Neuron (in vitro differentiated cells): ENCODE data around the gene COBL.
"Not testable (repeated sequence)": the region's sequence is repeated elsewhere in the genome, so short reads cannot be mapped to it uniquely, and the experiment has no call there.

ENCODE experiments used
- H2AFZ ChIP-seq: one replicate; pipeline ENCODE4 v1.6.1; 2013; ENCODE audit warnings: low read depth, mild to moderate bottlenecking, inconsistent platforms, low read length, moderate library complexity
- H3K27me3 ChIP-seq: one replicate; pipeline ENCODE4 v1.6.1; 2013; ENCODE audit warnings: low read length; ENCODE audit not compliant: insufficient read depth
- H3K36me3 ChIP-seq: one replicate; pipeline ENCODE4 v1.6.1; 2013; ENCODE audit warnings: low read length; ENCODE audit not compliant: insufficient read depth
- H3K4me1 ChIP-seq: one replicate; pipeline ENCODE4 v1.6.1; 2013; ENCODE audit warnings: low read length; ENCODE audit not compliant: insufficient read depth
- H3K4me3 ChIP-seq: 2 replicates; pipeline ENCODE4 v1.5.1; 2013; ENCODE audit warnings: mild to moderate bottlenecking, low read length, moderate library complexity
- H3K9me3 ChIP-seq: one replicate; pipeline ENCODE4 v1.6.1; 2013; ENCODE audit warnings: low read length

Gene COBL

DNA sequence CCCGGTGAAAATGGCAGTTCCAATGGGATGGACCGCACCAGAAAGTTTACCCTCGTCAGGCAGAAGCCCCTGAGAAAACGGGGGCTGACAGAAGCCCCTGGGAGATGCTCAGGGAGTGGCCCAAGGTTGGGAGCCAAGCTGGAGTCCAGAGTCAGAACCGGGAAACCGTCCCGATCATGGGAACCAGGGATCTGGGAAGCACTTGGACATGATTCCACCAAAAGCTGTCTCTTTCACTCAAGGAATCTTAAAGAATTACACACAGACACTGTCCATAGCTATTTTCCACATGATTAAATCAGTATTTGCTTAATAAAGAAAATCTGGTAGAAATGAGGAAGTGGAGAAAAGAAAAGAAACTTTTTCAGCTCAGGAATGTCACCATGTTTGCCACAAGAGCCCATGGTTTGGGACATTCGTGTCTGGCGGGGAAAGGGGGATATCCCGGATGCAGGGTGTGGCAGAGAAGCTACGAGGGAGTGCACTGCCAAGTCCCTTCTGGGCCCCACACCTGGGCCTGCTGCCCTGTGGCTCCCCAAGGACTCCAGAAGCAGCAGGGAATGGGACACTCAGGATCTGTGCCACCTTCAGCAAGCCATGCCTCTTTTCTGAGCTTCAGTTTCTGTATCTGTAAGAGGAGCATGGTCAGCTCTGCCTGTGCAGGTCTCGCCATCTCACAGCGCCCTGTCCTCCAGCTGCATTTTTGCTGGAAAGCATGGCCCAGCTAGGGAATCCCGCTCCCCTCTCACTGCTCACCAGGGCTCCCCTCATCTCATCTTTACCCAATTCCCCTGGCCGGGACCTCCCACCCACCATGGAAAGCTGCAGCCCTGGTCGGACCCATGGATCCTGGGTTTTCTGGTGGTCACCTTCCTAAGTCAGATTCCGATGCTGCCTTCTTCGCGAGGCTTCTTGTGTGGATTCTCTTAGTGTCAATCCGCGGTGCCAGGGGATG is 308.8 kb downstream of the COBL start:
- no peak overlapping the region for H3K4me3 ChIP-seq
- H2AFZ ChIP-seq = no peak overlapping the region
- H3K9me3 ChIP-seq = no peaks in the 10 kb centered on the region
- no peaks in the 10 kb centered on the region for H3K27me3 ChIP-seq
- no peaks in the 10 kb centered on the region for H3K4me1 ChIP-seq
- no peaks in the 10 kb centered on the region for H3K36me3 ChIP-seq

DNA sequence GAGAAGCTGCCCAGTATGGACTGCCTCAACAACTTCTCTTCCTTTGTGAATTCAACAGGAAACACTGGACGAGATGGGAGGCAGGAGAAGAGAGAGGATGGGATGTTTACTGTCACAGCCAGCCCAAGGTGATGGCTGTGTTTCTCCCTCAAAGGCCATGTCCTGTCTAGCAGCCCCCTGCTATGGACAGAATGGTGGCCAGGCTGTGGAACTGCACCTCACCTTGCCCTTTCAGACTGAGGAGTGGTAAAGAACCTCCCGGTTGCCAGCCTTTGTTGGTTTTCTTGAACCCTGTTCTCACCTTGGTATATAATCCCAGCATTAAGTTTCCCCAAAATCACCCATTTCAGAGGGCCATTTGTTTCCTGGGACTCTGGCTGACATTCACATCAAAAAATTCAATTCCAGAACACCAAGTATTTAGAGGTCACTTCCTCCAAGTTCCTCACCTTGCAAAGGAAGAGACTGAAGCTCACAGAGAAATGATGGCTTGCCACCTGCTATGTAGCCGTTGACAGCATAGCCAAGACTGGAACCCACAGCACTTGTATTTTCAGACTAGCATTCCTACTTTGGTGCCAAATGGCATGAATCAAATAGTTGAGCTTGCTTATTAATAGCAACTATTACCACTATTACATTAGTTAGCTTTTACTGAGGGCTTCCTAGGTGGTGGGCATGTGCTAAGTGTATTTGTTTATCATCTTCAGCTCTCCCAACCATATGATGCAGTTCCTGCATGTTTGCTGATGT is 309.9 kb downstream of the COBL start:
- H3K27me3 ChIP-seq = no peaks in the 10 kb centered on the region
- no peak overlapping the region for H3K4me3 ChIP-seq
- no peaks in the 10 kb centered on the region for H3K4me1 ChIP-seq
- no peaks in the 10 kb centered on the region for H3K9me3 ChIP-seq
- no peak overlapping the region for H2AFZ ChIP-seq
- no peaks in the 10 kb centered on the region for H3K36me3 ChIP-seq

DNA sequence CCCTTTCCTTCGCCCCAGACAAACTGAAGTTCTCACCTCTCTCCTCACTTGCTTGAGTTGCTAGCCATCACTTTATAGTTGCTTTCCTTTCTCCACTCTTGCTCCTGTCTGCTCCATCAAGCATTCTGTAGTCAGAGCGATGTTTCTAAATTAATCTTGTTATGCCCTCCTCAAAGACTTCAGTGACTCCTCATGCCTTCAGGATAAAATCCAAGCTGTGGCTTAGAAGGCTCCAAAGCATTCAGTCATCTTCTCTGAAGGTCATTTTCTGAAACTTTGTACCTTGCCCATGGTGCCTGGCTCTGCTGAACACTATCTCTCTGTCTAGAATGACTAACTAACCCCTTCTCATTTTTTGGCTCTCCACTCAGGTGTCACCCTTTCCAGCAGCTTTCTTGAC is 311.5 kb downstream of the COBL start:
- H3K36me3 ChIP-seq = no peaks in the 10 kb centered on the region
- H3K4me3 ChIP-seq = no peak overlapping the region
- H2AFZ ChIP-seq = no peak overlapping the region
- no peaks in the 10 kb centered on the region for H3K4me1 ChIP-seq
- no peaks in the 10 kb centered on the region for H3K9me3 ChIP-seq
- no peaks in the 10 kb centered on the region for H3K27me3 ChIP-seq

DNA sequence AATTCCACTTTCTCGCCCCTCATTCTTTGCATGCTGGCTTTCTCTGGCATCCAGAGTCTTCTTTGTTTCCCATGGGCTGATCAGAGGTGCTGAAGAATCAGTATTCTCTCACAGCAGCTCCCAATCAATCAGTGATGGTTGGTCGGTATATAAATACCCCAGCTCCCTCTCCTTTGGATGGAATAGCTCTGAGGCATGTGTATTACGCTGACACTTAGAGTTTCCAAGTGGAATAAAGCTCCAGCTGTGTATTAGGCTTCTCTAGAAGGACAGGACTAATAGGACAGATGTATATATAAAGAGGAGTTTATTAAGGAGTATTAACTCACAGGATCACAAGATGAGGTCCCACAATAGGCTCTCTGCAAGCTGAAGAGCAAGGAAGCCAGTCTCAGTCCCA is 315.7 kb downstream of the COBL start:
- H3K36me3 ChIP-seq = no peaks in the 10 kb centered on the region
- H3K9me3 ChIP-seq = no peaks in the 10 kb centered on the region
- no peaks in the 10 kb centered on the region for H3K4me1 ChIP-seq
- H2AFZ ChIP-seq = no peak overlapping the region
- no peak overlapping the region for H3K4me3 ChIP-seq
- no peaks in the 10 kb centered on the region for H3K27me3 ChIP-seq

DNA sequence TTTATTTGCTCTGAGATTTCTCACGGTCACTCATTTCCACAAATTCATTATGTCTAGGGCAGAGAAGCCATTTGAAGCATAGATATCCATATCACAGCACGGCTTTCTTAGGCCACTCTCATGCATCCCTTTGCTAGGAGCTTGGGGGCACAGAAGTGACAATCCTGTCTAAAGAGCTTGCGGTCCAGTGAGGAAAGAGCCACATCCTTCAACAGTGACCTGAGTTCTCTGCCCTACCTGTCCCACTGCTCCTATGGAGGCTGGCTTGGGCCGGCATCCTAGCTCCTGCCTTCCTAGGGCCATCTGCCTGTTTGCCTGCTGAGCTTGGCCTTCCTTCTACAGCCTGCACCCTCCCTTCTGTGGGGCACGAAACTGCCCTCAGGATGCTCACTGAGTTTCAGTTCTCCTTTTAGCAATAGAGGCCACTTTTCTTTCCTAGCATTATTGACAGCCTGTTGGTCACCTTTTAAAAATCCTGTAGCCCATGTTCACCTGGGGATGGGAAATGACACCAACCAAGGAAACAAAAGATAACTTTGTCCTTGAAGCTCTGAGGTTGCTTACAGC is 321.8 kb downstream of the COBL start:
- Histone ChIP-seq H2AFZ (no peak overlapping the region), H3K27me3 (no peaks in the 10 kb centered on the region), H3K4me1 (no peaks in the 10 kb centered on the region), H3K4me3 (no peak overlapping the region), H3K36me3 (no peaks in the 10 kb centered on the region), H3K9me3 (no peaks in the 10 kb centered on the region)

DNA sequence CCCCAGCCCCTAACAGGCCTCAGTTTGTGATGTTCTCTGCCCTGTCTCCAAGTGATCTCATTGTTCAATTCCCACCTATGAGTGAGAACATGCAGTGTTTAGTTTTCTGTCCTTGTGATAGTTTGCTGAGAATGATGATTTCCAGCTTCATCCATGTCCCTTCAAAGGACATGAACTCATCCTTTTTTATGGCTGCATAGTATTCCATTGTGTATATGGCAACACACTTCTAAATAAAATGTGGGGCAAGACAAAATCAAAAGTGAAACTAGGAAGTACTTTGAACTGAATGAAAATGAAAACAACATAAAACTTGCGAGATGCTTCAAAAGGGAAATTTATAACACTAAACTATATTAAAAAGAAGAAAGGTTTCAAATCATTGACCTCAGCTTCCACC is 326.4 kb downstream of the COBL start:
- not testable (repeated sequence) for H2AFZ ChIP-seq, H3K27me3 ChIP-seq, H3K9me3 ChIP-seq, H3K4me1 ChIP-seq, H3K4me3 ChIP-seq, H3K36me3 ChIP-seq

DNA sequence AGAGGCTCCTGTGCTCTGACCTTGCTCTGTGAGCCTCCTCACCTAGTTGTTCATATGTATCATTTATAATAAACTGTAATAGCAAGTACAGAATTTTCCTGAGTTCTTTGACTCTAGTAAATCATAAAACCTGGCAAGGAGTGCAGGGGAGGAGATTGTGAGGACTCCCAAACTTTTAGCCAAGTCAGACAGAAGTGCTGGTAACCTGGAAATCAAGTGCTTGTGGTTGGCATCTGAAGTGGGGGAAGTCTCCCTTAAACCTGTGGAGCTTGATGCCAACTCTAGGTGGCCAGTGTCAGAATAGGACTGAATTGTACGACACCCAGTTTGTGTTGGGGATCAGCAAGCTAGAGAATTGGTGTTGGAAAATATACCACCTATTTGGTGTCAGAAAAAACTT is 327.6 kb downstream of the COBL start:
- no peak overlapping the region for H3K4me3 ChIP-seq
- H3K4me1 ChIP-seq = peaks cover 11% of the 10 kb centered on the region
- H2AFZ ChIP-seq = no peak overlapping the region
- no peaks in the 10 kb centered on the region for H3K36me3 ChIP-seq
- H3K9me3 ChIP-seq = no peaks in the 10 kb centered on the region
- no peaks in the 10 kb centered on the region for H3K27me3 ChIP-seq

DNA sequence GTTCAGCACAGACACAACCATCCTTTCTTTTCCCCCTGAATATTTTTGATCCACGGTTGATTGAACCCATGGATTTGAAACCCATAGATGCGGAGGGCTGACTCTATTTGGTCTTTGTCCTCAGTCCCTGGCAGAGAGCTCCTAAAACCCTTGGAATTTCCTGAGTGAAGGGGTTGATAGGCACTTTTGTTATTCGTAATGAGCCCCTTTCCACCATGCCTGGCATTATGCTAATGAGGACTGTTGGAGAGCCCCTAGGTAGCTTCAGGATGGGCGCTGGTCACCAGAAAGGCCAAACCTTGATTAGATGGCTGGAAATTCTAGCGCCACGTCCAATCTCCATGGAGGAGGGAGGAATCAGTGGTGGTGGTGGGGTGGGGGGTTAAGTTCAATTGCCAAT is 328.1 kb downstream of the COBL start:
- Histone ChIP-seq H3K4me1 (peaks cover 11% of the 10 kb centered on the region), H3K27me3 (no peaks in the 10 kb centered on the region), H3K9me3 (no peaks in the 10 kb centered on the region), H3K4me3 (no peak overlapping the region), H3K36me3 (no peaks in the 10 kb centered on the region), H2AFZ (no peak overlapping the region)

DNA sequence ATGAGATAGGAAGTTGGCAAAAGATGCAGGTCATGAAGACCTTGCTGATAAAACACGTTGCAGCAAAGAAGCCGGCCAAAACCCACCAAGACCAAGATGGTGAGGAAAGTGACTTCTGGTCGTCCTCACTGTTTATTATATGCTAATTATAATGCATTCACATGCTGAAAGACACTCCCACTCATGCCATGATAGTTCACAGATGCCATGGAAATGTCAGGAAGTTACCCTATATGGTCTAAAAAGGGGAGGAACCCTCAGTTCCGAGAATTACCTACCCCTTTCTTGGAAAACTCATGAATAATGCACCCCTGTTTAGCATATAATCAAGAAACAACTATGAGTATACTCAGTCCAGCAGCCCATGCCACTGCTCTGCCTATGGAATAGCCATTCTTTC is 331.5 kb downstream of the COBL start:
- H3K9me3 ChIP-seq = no peaks in the 10 kb centered on the region
- no peak overlapping the region for H2AFZ ChIP-seq
- no peaks in the 10 kb centered on the region for H3K36me3 ChIP-seq
- no peak overlapping the region for H3K4me3 ChIP-seq
- peaks cover 11% of the 10 kb centered on the region for H3K4me1 ChIP-seq
- no peaks in the 10 kb centered on the region for H3K27me3 ChIP-seq

DNA sequence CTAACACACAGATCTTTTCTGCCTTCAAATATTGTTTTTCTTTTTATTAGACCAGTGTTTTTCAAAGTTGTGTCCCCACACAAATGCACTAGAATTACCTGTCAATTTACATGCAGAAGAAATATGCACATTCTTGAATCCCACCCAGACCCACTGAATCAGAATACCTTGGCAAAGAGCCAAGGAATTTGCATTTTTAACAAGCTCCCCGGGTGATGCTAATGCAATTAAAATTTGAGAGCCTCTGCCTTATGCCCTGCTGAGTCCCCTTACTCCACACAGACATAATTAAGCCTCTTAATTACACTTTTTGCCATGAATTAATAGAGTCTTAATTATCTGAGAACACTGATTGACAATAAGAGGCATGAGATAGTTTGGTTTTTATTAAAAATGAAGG is 332.8 kb downstream of the COBL start:
- Histone ChIP-seq H3K4me3 (no peak overlapping the region), H3K4me1 (peaks cover 11% of the 10 kb centered on the region), H3K9me3 (no peaks in the 10 kb centered on the region), H3K27me3 (no peaks in the 10 kb centered on the region), H2AFZ (no peak overlapping the region), H3K36me3 (no peaks in the 10 kb centered on the region)

DNA sequence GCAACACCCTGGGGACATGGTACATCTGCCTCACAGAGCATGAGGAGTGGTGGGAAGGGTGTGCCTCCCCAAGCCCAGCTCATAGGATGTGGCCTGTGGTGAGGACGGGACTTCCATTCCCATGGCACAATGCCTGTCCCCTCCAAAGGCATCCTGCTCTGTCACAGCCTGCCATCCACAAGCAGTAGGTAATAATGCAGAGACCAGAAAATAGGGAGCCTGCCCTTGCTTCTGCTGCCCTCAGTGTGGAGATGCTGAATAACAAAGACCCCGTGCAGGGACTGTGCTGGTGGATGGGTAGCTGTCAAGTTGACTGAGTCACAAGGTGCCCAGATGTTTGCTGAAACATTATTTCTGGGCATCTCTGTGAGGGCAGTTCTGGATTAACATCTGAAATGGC is 334.0 kb downstream of the COBL start:
- Histone ChIP-seq H3K9me3 (no peaks in the 10 kb centered on the region), H3K4me3 (no peak overlapping the region), H2AFZ (no peak overlapping the region), H3K27me3 (no peaks in the 10 kb centered on the region), H3K4me1 (peaks cover 7% of the 10 kb centered on the region), H3K36me3 (no peaks in the 10 kb centered on the region)

DNA sequence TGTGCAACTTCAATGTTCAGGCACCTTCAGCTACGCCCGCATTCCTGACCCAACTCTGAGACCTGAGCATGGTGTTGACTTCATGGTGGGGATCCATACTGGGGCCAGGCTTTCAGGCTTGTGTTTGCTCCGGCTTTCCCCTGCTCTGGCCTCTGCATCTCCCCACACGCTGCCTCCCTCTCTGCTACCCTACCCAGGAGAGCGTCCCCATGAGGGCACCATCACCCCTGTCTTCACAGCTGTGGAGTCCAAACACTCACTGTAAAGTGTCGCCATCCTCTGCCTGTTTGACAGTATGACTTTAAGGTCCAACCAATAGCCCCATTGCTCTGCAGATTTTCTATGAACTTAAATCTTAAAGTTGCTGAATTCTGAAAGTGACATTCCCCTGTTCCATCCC is 334.9 kb downstream of the COBL start:
- H3K4me3 ChIP-seq = no peak overlapping the region

DNA sequence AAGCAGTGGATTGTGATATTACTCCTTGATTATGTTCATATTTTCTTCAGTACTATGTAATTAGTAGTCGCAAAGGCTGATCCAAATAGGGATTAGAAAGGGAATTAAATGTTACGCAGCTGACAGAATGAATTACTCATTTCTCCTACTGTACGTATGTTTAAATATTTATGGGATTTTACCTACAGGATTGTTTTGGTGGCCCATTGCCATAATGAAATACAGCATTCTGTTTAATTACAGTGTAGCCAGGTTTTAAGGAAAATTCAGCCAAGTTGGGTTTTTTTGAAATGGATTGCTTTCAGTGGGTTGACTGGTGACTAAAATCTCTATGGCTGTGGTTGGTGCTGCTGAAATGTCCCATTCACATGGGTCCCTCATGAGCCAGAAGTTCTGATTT is 336.2 kb downstream of the COBL start:
- H3K27me3 ChIP-seq = no peaks in the 10 kb centered on the region
- no peak overlapping the region for H2AFZ ChIP-seq
- H3K4me1 ChIP-seq = peaks cover 7% of the 10 kb centered on the region
- no peaks in the 10 kb centered on the region for H3K36me3 ChIP-seq
- H3K9me3 ChIP-seq = no peaks in the 10 kb centered on the region
- H3K4me3 ChIP-seq = no peak overlapping the region

More for the DNA sequence above, 334.9 kb downstream of the COBL start:
- Histone ChIP-seq H3K27me3 (no peaks in the 10 kb centered on the region), H3K36me3 (no peaks in the 10 kb centered on the region), H3K9me3 (no peaks in the 10 kb centered on the region), H3K4me1 (peaks cover 7% of the 10 kb centered on the region), H2AFZ (no peak overlapping the region)
